WTC11 (cell line): ENCODE data around the gene KNDC1. TPM values are rescaled to one million over a fixed set of nuclear protein-coding genes. Genes with fewer than 3 reads are reported as not detected.

Experiments
- ATAC-seq: fragments of 200-7000 bp; cut with Tn5 transposase; 2 replicates; pipeline ENCODE4 v1.10.0; 2021; ENCODE audit warnings: mild to moderate bottlenecking, moderate library complexity
- CTCF ChIA-PET: fragments of 300-600 bp; sonication (Branson Sonifier 250); formaldehyde crosslinking; loops from one replicate; lab custom pipeline; 2021; ENCODE audit warnings: antibody characterized with exemption; lab: Charles Lee
- POLR2A ChIA-PET: fragments of 350-600 bp; sonication (Branson Sonifier 250); formaldehyde crosslinking; loops from one replicate; lab custom pipeline; 2021; ENCODE audit warnings: antibody characterized with exemption; lab: Charles Lee
- DNase-seq: peaks from one replicate; pipeline ENCODE4 v3.0.0; 2021; ENCODE audit warnings: low spot score
- H3K27ac Mint-ChIP-seq: 2 replicates; pipeline ENCODE4 v1.8.0; 2021; ENCODE audit warnings: mixed read lengths
- H3K27me3 Mint-ChIP-seq: 2 replicates; pipeline ENCODE4 v1.8.0; 2021; ENCODE audit warnings: low read depth, mild to moderate bottlenecking, moderate library complexity, mixed read lengths
- H3K36me3 Mint-ChIP-seq: 2 replicates; pipeline ENCODE4 v1.8.0; 2021; ENCODE audit warnings: mixed read lengths
- H3K4me1 Mint-ChIP-seq: 2 replicates; pipeline ENCODE4 v1.8.0; 2022; ENCODE audit warnings: mixed read lengths
- H3K4me3 Mint-ChIP-seq: 2 replicates; pipeline ENCODE4 v1.8.0; 2021; ENCODE audit warnings: mild to moderate bottlenecking, moderate library complexity, mixed read lengths
- H3K9me3 Mint-ChIP-seq: 2 replicates; pipeline ENCODE4 v1.8.0; 2021; ENCODE audit warnings: mixed read lengths
- E2F4 ChIP-seq: sonication (generic); formaldehyde crosslinking; IDR thresholded peaks from 2 replicates; pipeline ENCODE4 v1.8.1; 2022; ENCODE audit warnings: low read depth, mild to moderate bottlenecking, moderate library complexity, missing genetic modification reagents, borderline replicate concordance
- ESRRA ChIP-seq: sonication (generic); formaldehyde crosslinking; IDR thresholded peaks from 2 replicates; pipeline ENCODE4 v1.8.1; 2022; ENCODE audit warnings: mild to moderate bottlenecking, missing genetic modification reagents, borderline replicate concordance
- ETV6 ChIP-seq: sonication (generic); formaldehyde crosslinking; IDR thresholded peaks from 2 replicates; pipeline ENCODE4 v1.8.1; 2022; ENCODE audit warnings: mild to moderate bottlenecking, missing genetic modification reagents
- FOXK1 ChIP-seq: sonication (generic); formaldehyde crosslinking; IDR thresholded peaks from 2 replicates; pipeline ENCODE4 v1.8.0; 2022; ENCODE audit warnings: mild to moderate bottlenecking, moderate library complexity, missing genetic modification reagents
- HMGA2 ChIP-seq: fragments of 250-450 bp; sonication (Bioruptor Pico); IDR thresholded peaks from 2 replicates; pipeline ENCODE4 v1.4.0; 2021; ENCODE audit warnings: mild to moderate bottlenecking, moderate library complexity
- KAT7 ChIP-seq: sonication (generic); formaldehyde crosslinking; IDR thresholded peaks from 2 replicates; pipeline ENCODE4 v1.8.1; 2023; ENCODE audit warnings: missing genetic modification reagents, mild to moderate bottlenecking, borderline replicate concordance
- MXD4 ChIP-seq: fragments of 250-450 bp; sonication (Bioruptor Pico); IDR thresholded peaks from 2 replicates; pipeline ENCODE4 v1.8.0; 2021; ENCODE audit warnings: mild to moderate bottlenecking, moderate library complexity, borderline replicate concordance
- NFATC4 ChIP-seq: fragments of 250-450 bp; sonication (Bioruptor Pico); IDR thresholded peaks from 2 replicates; pipeline ENCODE4 v1.9.0; 2021; ENCODE audit warnings: mild to moderate bottlenecking
- PRRX2 ChIP-seq: fragments of 250-450 bp; sonication (Bioruptor Pico); IDR thresholded peaks from 2 replicates; pipeline ENCODE4 v1.8.0; 2021; ENCODE audit warnings: mild to moderate bottlenecking
- RELA ChIP-seq: sonication (generic); formaldehyde crosslinking; IDR thresholded peaks from 2 replicates; pipeline ENCODE4 v1.8.1; 2022; ENCODE audit warnings: missing genetic modification reagents, mild to moderate bottlenecking, borderline replicate concordance
- SMAD3 ChIP-seq: sonication (generic); formaldehyde crosslinking; IDR thresholded peaks from 2 replicates; pipeline ENCODE4 v1.8.0; 2022; ENCODE audit warnings: missing genetic modification reagents, mild to moderate bottlenecking, borderline replicate concordance
- SP1 ChIP-seq: sonication (generic); formaldehyde crosslinking; conservative IDR thresholded peaks from 2 replicates; pipeline ENCODE4 v1.8.1; 2022; ENCODE audit warnings: missing genetic modification reagents
- TEAD4 ChIP-seq: sonication (generic); formaldehyde crosslinking; IDR thresholded peaks from 2 replicates; pipeline ENCODE4 v1.8.0; 2022; ENCODE audit warnings: mild to moderate bottlenecking, missing genetic modification reagents
- USF1 ChIP-seq: sonication (generic); formaldehyde crosslinking; IDR thresholded peaks from 2 replicates; pipeline ENCODE4 v1.8.0; 2022; ENCODE audit warnings: mild to moderate bottlenecking, missing genetic modification reagents
- USF2 ChIP-seq: sonication (generic); formaldehyde crosslinking; IDR thresholded peaks from 2 replicates; pipeline ENCODE4 v1.8.1; 2023; ENCODE audit warnings: mild to moderate bottlenecking, missing genetic modification reagents, moderate library complexity
- ZNF232 ChIP-seq: sonication (generic); formaldehyde crosslinking; IDR thresholded peaks from 2 replicates; pipeline ENCODE4 v1.8.0; 2022; ENCODE audit warnings: mild to moderate bottlenecking, missing genetic modification reagents
- ZNF263 ChIP-seq: sonication (generic); formaldehyde crosslinking; IDR thresholded peaks from 2 replicates; pipeline ENCODE4 v1.8.1; 2022; ENCODE audit warnings: low read depth, mild to moderate bottlenecking, moderate library complexity, missing genetic modification reagents
- ZNF416 ChIP-seq: fragments of 250-450 bp; sonication (Bioruptor Pico); IDR thresholded peaks from 2 replicates; pipeline ENCODE4 v1.9.0; 2021; ENCODE audit warnings: mild to moderate bottlenecking, inconsistent platforms
- ZNF671 ChIP-seq: fragments of 250-450 bp; sonication (Bioruptor Pico); IDR thresholded peaks from 2 replicates; pipeline ENCODE4 v1.8.0; 2021; ENCODE audit warnings: mild to moderate bottlenecking
- total RNA-seq: library from RNA; stranded (reverse); gene quantifications from 3 replicates; pipeline ENCODE4 v1.2.3, GENCODE V29; 2021
- TF ChIP-seq, protein P1 (sequence below): sonication (generic); formaldehyde crosslinking; IDR thresholded peaks from 2 replicates; pipeline ENCODE4 v1.8.0; 2023; ENCODE audit warnings: missing genetic modification reagents
- TF ChIP-seq, protein P2 (sequence below): sonication (generic); formaldehyde crosslinking; IDR thresholded peaks from 2 replicates; pipeline ENCODE4 v1.8.1; 2023; ENCODE audit warnings: mild to moderate bottlenecking, missing genetic modification reagents
- TF ChIP-seq, protein P3 (sequence below): sonication (generic); formaldehyde crosslinking; IDR thresholded peaks from 2 replicates; pipeline ENCODE4 v1.8.1; 2023; ENCODE audit warnings: mild to moderate bottlenecking, missing genetic modification reagents
- TF ChIP-seq, protein P4 (sequence below): sonication (generic); formaldehyde crosslinking; conservative IDR thresholded peaks from 2 replicates; pipeline ENCODE4 v1.8.1; 2022; ENCODE audit warnings: mild to moderate bottlenecking, missing genetic modification reagents
- TF ChIP-seq, protein P5 (sequence below): fragments of 250-450 bp; sonication (Bioruptor Pico); IDR thresholded peaks from 2 replicates; pipeline ENCODE4 v1.8.0; 2021; ENCODE audit warnings: mild to moderate bottlenecking
- TF ChIP-seq, protein P6 (sequence below): fragments of 250-450 bp; sonication (Bioruptor Pico); IDR thresholded peaks from 2 replicates; pipeline ENCODE4 v1.9.0; 2021; ENCODE audit warnings: moderate library complexity, mild to moderate bottlenecking, inconsistent platforms, borderline replicate concordance

The KNDC1 gene
- total RNA-seq, 1 experiment from 2014 or later = 26.6 TPM

- H3K9me3 Mint-ChIP-seq = no peaks in the 10 kb centered on the region
- no peaks in the 10 kb centered on the region for H3K36me3 Mint-ChIP-seq
- H3K27me3 Mint-ChIP-seq = no peaks in the 10 kb centered on the region
- H3K4me1 Mint-ChIP-seq = no peaks in the 10 kb centered on the region
- ATAC-seq = no peak
- TF ChIP-seq PRRX2 (CRISPR knock-in tag) (no peak), ESRRA (CRISPR knock-in tag) (no peak), SMAD3 (CRISPR knock-in tag) (no peak), E2F4 (CRISPR knock-in tag) (no peak), HMGA2 (CRISPR knock-in tag) (no peak), ETV6 (CRISPR knock-in tag) (no peak), USF1 (CRISPR knock-in tag) (no peak), MXD4 (CRISPR knock-in tag) (no peak), FOXK1 (CRISPR knock-in tag) (no peak), TEAD4 (CRISPR knock-in tag) (no peak)
- TF ChIP-seq, protein P1, sequence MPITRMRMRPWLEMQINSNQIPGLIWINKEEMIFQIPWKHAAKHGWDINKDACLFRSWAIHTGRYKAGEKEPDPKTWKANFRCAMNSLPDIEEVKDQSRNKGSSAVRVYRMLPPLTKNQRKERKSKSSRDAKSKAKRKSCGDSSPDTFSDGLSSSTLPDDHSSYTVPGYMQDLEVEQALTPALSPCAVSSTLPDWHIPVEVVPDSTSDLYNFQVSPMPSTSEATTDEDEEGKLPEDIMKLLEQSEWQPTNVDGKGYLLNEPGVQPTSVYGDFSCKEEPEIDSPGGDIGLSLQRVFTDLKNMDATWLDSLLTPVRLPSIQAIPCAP (CRISPR knock-in tag) = no peak
- TF ChIP-seq, protein P2, sequence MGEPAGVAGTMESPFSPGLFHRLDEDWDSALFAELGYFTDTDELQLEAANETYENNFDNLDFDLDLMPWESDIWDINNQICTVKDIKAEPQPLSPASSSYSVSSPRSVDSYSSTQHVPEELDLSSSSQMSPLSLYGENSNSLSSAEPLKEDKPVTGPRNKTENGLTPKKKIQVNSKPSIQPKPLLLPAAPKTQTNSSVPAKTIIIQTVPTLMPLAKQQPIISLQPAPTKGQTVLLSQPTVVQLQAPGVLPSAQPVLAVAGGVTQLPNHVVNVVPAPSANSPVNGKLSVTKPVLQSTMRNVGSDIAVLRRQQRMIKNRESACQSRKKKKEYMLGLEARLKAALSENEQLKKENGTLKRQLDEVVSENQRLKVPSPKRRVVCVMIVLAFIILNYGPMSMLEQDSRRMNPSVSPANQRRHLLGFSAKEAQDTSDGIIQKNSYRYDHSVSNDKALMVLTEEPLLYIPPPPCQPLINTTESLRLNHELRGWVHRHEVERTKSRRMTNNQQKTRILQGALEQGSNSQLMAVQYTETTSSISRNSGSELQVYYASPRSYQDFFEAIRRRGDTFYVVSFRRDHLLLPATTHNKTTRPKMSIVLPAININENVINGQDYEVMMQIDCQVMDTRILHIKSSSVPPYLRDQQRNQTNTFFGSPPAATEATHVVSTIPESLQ = no peak
- TF ChIP-seq, protein P3, sequence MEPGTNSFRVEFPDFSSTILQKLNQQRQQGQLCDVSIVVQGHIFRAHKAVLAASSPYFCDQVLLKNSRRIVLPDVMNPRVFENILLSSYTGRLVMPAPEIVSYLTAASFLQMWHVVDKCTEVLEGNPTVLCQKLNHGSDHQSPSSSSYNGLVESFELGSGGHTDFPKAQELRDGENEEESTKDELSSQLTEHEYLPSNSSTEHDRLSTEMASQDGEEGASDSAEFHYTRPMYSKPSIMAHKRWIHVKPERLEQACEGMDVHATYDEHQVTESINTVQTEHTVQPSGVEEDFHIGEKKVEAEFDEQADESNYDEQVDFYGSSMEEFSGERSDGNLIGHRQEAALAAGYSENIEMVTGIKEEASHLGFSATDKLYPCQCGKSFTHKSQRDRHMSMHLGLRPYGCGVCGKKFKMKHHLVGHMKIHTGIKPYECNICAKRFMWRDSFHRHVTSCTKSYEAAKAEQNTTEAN = no peak
- DNase-seq = no peak
- no peak overlapping the region for H3K27ac Mint-ChIP-seq
- H3K4me3 Mint-ChIP-seq = no peak overlapping the region
- CTCF ChIA-PET = interaction anchor here (0.9 kb wide), 1 partner anchor 23 kb away, joined by 6 read pairs; no protein-coding TSS in a partner anchor
- POLR2A ChIA-PET = interaction anchor here (0.5 kb wide), 1 partner anchor 303 kb away, joined by 6 read pairs; no protein-coding TSS in a partner anchor
Measured at GRCh38 chr10:133269367-133269766, 109.3 kb downstream of the KNDC1 start.

- no peaks in the 10 kb centered on the region for H3K9me3 Mint-ChIP-seq
- DNase-seq (no peak), ATAC-seq (no peak)
- H3K27me3 Mint-ChIP-seq = no peaks in the 10 kb centered on the region
- no peaks in the 10 kb centered on the region for H3K36me3 Mint-ChIP-seq
- CTCF ChIA-PET = no interaction called here
- H3K4me3 Mint-ChIP-seq = no peak overlapping the region
- H3K27ac Mint-ChIP-seq = no peak overlapping the region
- POLR2A ChIA-PET = no interaction called here
- TF ChIP-seq, protein P4, sequence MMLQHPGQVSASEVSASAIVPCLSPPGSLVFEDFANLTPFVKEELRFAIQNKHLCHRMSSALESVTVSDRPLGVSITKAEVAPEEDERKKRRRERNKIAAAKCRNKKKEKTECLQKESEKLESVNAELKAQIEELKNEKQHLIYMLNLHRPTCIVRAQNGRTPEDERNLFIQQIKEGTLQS (CRISPR knock-in tag) = no peak
- TF ChIP-seq, protein P5, sequence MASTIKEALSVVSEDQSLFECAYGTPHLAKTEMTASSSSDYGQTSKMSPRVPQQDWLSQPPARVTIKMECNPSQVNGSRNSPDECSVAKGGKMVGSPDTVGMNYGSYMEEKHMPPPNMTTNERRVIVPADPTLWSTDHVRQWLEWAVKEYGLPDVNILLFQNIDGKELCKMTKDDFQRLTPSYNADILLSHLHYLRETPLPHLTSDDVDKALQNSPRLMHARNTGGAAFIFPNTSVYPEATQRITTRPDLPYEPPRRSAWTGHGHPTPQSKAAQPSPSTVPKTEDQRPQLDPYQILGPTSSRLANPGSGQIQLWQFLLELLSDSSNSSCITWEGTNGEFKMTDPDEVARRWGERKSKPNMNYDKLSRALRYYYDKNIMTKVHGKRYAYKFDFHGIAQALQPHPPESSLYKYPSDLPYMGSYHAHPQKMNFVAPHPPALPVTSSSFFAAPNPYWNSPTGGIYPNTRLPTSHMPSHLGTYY (CRISPR knock-in tag) = no peak
- no peak for TF ChIP-seq ZNF263
- TF ChIP-seq RELA (CRISPR knock-in tag) = no peak
- TF ChIP-seq USF1 (CRISPR knock-in tag) = no peak
- no peak for TF ChIP-seq SP1
- no peak for TF ChIP-seq ZNF232 (CRISPR knock-in tag)
- TF ChIP-seq, protein P6, sequence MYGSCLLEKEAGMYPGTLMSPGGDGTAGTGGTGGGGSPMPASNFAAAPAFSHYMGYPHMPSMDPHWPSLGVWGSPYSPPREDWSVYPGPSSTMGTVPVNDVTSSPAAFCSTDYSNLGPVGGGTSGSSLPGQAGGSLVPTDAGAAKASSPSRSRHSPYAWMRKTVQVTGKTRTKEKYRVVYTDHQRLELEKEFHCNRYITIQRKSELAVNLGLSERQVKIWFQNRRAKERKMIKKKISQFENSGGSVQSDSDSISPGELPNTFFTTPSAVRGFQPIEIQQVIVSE = no peak
- no peak for TF ChIP-seq ZNF671 (CRISPR knock-in tag)
- no peak for TF ChIP-seq KAT7
- TF ChIP-seq ZNF416 (CRISPR knock-in tag) = no peak
- no peak for TF ChIP-seq NFATC4 (CRISPR knock-in tag)
- TF ChIP-seq USF2 (CRISPR knock-in tag) = no peak
- no peaks in the 10 kb centered on the region for H3K4me1 Mint-ChIP-seq
Measured at GRCh38 chr10:133270204-133270603, 110.2 kb downstream of the KNDC1 start.
